H9 (cell line): ENCODE measurements around the gene BRS3. TPM values are rescaled to one million over a fixed set of nuclear protein-coding genes. Genes with fewer than 3 reads are reported as not detected.

Source experiments
- DNase-seq: peaks from one replicate; pipeline ENCODE4 v3.0.0-alpha.2; 2017
- H2AFZ ChIP-seq: one replicate; pipeline ENCODE4 v1.6.1; 2013; ENCODE audit warnings: mild to moderate bottlenecking, low read length, control low read depth, moderate library complexity
- H2AK5ac ChIP-seq: 2 replicates; pipeline ENCODE4 v1.6.1; 2013; ENCODE audit warnings: low read length, control low read depth, mixed read lengths; ENCODE audit not compliant: insufficient read length
- H2BK120ac ChIP-seq: one replicate; pipeline ENCODE4 v1.6.1; 2013; ENCODE audit warnings: low read depth, mild to moderate bottlenecking, low read length, control low read depth, inconsistent platforms; ENCODE audit not compliant: poor library complexity, severe bottlenecking
- H2BK12ac ChIP-seq: 2 replicates; pipeline ENCODE4 v1.6.1; 2013; ENCODE audit warnings: low read length, control low read depth, mixed read lengths, low read depth; ENCODE audit not compliant: insufficient read length
- H2BK15ac ChIP-seq: 2 replicates; pipeline ENCODE4 v1.6.1; 2013; ENCODE audit warnings: low read depth, low read length, control low read depth
- H2BK20ac ChIP-seq: one replicate; pipeline ENCODE4 v1.6.1; 2013; ENCODE audit warnings: low read depth, mild to moderate bottlenecking, low read length, control low read depth, inconsistent platforms; ENCODE audit not compliant: poor library complexity, severe bottlenecking
- H2BK5ac ChIP-seq: 2 replicates; pipeline ENCODE4 v1.6.1; 2013; ENCODE audit warnings: low read length, control low read depth, mixed read lengths; ENCODE audit not compliant: insufficient read length
- H3K14ac ChIP-seq: 2 replicates; pipeline ENCODE4 v1.6.1; 2013; ENCODE audit warnings: low read length, control low read depth; ENCODE audit not compliant: insufficient read depth
- H3K18ac ChIP-seq: 2 replicates; pipeline ENCODE4 v1.6.1; 2013; ENCODE audit warnings: low read depth, mild to moderate bottlenecking, mixed read lengths, low read length, control low read depth; ENCODE audit not compliant: insufficient read length
- H3K23ac ChIP-seq: 2 replicates; pipeline ENCODE4 v1.6.1; 2013; ENCODE audit warnings: low read length, control low read depth, mixed read lengths, low read depth; ENCODE audit not compliant: insufficient read length
- H3K23me2 ChIP-seq: 2 replicates; pipeline ENCODE4 v1.6.1; 2013; ENCODE audit warnings: low read depth, mild to moderate bottlenecking, mixed read lengths, low read length, control low read depth; ENCODE audit not compliant: insufficient read length, poor library complexity, severe bottlenecking
- H3K27ac ChIP-seq: 2 replicates; pipeline ENCODE4 v1.5.1; 2013; ENCODE audit warnings: low read length, control low read depth, mixed read lengths, low read depth; ENCODE audit not compliant: insufficient read length
- H3K27me3 ChIP-seq: 2 replicates; pipeline ENCODE4 v1.6.1; 2013; ENCODE audit warnings: low read length, control low read depth, inconsistent platforms; ENCODE audit not compliant: insufficient read depth
- H3K4ac ChIP-seq: 2 replicates; pipeline ENCODE4 v1.6.1; 2013; ENCODE audit warnings: low read depth, mild to moderate bottlenecking, control low read depth, inconsistent platforms, low read length, moderate library complexity
- H3K4me1 ChIP-seq: 2 replicates; pipeline ENCODE4 v1.6.1; 2013; ENCODE audit warnings: low read length, control low read depth, inconsistent platforms; ENCODE audit not compliant: insufficient read depth
- H3K4me2 ChIP-seq: 2 replicates; pipeline ENCODE4 v1.6.1; 2013; ENCODE audit warnings: low read length, control low read depth, mixed read lengths; ENCODE audit not compliant: insufficient read length, insufficient read depth
- H3K56ac ChIP-seq: 2 replicates; pipeline ENCODE4 v1.6.1; 2013; ENCODE audit warnings: low read depth, mild to moderate bottlenecking, mixed read lengths, low read length, control low read depth; ENCODE audit not compliant: insufficient read length
- H3K79me1 ChIP-seq: 2 replicates; pipeline ENCODE4 v1.6.1; 2013; ENCODE audit warnings: low read depth, mild to moderate bottlenecking, moderate library complexity, low read length, control low read depth, inconsistent platforms; ENCODE audit not compliant: insufficient read depth, poor library complexity, severe bottlenecking
- H3K79me2 ChIP-seq: 2 replicates; pipeline ENCODE4 v1.6.1; 2013; ENCODE audit warnings: low read length, control low read depth, inconsistent platforms; ENCODE audit not compliant: insufficient read depth
- H3K9ac ChIP-seq: 2 replicates; pipeline ENCODE4 v1.6.1; 2013; ENCODE audit warnings: low read length, control low read depth, mixed read lengths; ENCODE audit not compliant: insufficient read length; ENCODE audit errors: extremely low read depth
- H3K9me3 ChIP-seq: one replicate; pipeline ENCODE4 v1.6.1; 2013; ENCODE audit warnings: low read depth, low read length, inconsistent platforms; ENCODE audit not compliant: control insufficient read depth
- H3T11ph ChIP-seq: one replicate; pipeline ENCODE4 v1.6.1; 2013; ENCODE audit warnings: mild to moderate bottlenecking, low read length, control low read depth, inconsistent platforms
- H4K20me1 ChIP-seq: one replicate; pipeline ENCODE4 v1.6.1; 2013; ENCODE audit not compliant: control insufficient read depth, insufficient read length, insufficient read depth
- H4K5ac ChIP-seq: 2 replicates; pipeline ENCODE4 v1.6.1; 2013; ENCODE audit warnings: low read depth, mild to moderate bottlenecking, mixed read lengths, low read length, control low read depth; ENCODE audit not compliant: insufficient read length
- H4K8ac ChIP-seq: replicated peaks from 2 replicates; pipeline ENCODE4 v1.6.1; 2013; ENCODE audit warnings: low read length, control low read depth, mixed read lengths, low read depth; ENCODE audit not compliant: insufficient read length
- H4K91ac ChIP-seq: 2 replicates; pipeline ENCODE4 v1.6.1; 2013; ENCODE audit warnings: low read depth, mild to moderate bottlenecking, moderate library complexity, mixed read lengths, low read length, control low read depth; ENCODE audit not compliant: insufficient read length
- H3K27ac Mint-ChIP-seq, 3 experiments: 2 replicates in 2 of 3; 3 replicates in 1 of 3; pipeline ENCODE4 v1.8.0; 2020 to 2021; ENCODE audit warnings: mixed read lengths in 3 of 3, mild to moderate bottlenecking in 1 of 3, moderate library complexity in 1 of 3
- H3K27me3 Mint-ChIP-seq: 2 replicates; pipeline ENCODE4 v1.8.0; 2021; ENCODE audit warnings: low read depth, mild to moderate bottlenecking, moderate library complexity, mixed read lengths
- H3K36me3 Mint-ChIP-seq, 3 experiments: 2 replicates in 2 of 3; 3 replicates in 1 of 3; pipeline ENCODE4 v1.8.0; 2020 to 2021; ENCODE audit warnings: low read depth in 3 of 3, mixed read lengths in 3 of 3; ENCODE audit not compliant: insufficient read depth in 1 of 3
- H3K4me1 Mint-ChIP-seq, 2 experiments: 2 replicates each; pipeline ENCODE4 v1.8.0; 2020; ENCODE audit warnings: mixed read lengths in 2 of 2
- H3K4me3 Mint-ChIP-seq, 2 experiments: 2 replicates in 1 of 2; 3 replicates in 1 of 2; pipeline ENCODE4 v1.8.0; 2020 to 2021; ENCODE audit warnings: mild to moderate bottlenecking in 2 of 2, mixed read lengths in 2 of 2, moderate library complexity in 1 of 2
- H3K9me3 Mint-ChIP-seq, 2 experiments: 2 replicates in 1 of 2; 3 replicates in 1 of 2; pipeline ENCODE4 v1.8.0; 2020; ENCODE audit warnings: mild to moderate bottlenecking in 2 of 2, mixed read lengths in 2 of 2, moderate library complexity in 1 of 2
- WGBS: extraction: QIAGEN DNeasy Blood & Tissue Kit; methylation state at CpG from one replicate; pipeline ENCODE4 v1.1.7; 2013; ENCODE audit warnings: missing lambda C conversion rate, low lambda C conversion rate, mixed read lengths; ENCODE audit not compliant: insufficient read length; ENCODE audit errors: extremely low coverage; 5-methylcytosine and 5-hydroxymethylcytosine counted together
- total RNA-seq: library from RNA; stranded (reverse); gene quantifications from 2 replicates; pipeline ENCODE4 v1.2.1, GENCODE V29; 2021
- TF ChIP-seq, protein P1 (sequence below): fragments of 200-600 bp; sonication (generic); conservative IDR thresholded peaks from 3 replicates; pipeline ENCODE4 v1.8.0; 2021; ENCODE audit warnings: antibody characterized with exemption, mild to moderate bottlenecking

The BRS3 gene
- total RNA-seq, 1 experiment from 2014 or later, result not detected

DNA sequence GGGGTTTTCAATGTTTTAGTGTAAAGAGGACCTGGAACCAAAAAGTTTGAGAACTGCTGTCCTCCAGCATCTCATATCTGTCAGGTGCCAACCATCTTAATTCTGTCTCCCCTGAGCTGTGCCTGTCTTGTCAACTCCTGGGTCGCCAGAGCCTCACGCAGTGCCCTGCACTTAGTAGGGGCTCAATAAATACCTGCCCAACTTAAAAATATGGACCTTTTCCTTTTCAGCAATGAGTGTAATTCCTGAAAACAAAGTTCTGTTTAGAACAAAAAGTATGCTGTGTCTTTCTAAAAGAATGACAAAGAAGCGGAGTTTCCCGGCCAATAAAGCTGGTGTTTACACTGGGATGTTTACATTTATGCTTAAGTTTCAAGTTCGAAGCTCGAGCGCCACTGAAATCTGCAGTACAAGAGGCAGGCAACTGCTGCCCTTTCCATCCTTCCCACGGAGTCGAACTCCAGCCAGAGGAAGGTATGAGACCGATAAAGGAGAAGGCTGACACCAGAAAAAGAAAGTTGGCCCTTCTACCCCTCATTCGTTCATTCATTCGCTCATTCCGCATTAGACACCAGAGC, 8.5 kb downstream of the BRS3 start:
- H3K27ac Mint-ChIP-seq, result peak overlapping the region; percentile 83 to 96 (median 90); a peak in 6 of 7 replicates
- peaks cover 56 to 57% of the 10 kb centered on the region in 2 experiments for H3K9me3 Mint-ChIP-seq
- no peak overlapping the region for H2BK12ac ChIP-seq
- H3K14ac ChIP-seq, result no peak overlapping the region
- H3K23ac ChIP-seq, result no peak overlapping the region
- peaks cover 4 to 7% of the 10 kb centered on the region in 2 experiments; a peak in 3 of 4 replicates for H3K4me1 Mint-ChIP-seq
- H4K8ac ChIP-seq, result no peak overlapping the region
- H3K4me1 ChIP-seq, result no peaks in the 10 kb centered on the region
- no peak for DNase-seq
- H3K23me2 ChIP-seq, result peaks cover 6% of the 10 kb centered on the region
- H3K4me3 Mint-ChIP-seq, result peak overlapping the region; percentile 76 to 89
- no peak overlapping the region for H2BK5ac ChIP-seq
- H3K9ac ChIP-seq, result peak overlapping the region; percentile 66
- H3K4ac ChIP-seq, result no peak overlapping the region
- no peak overlapping the region for H3K56ac ChIP-seq
- no CpG with 5 or more reads among the region's 13 CpGs for WGBS
- no peak overlapping the region for H3T11ph ChIP-seq
- H3K27me3 Mint-ChIP-seq, result no peaks in the 10 kb centered on the region; the same call in 1 of the 2 replicates
- H3K79me2 ChIP-seq, result no peaks in the 10 kb centered on the region; the same call in 1 of the 2 replicates
- H2BK120ac ChIP-seq, result no peak overlapping the region
- no peak overlapping the region for H3K27ac ChIP-seq
- H4K91ac ChIP-seq, result no peak overlapping the region
- H2AFZ ChIP-seq, result no peak overlapping the region
- no peaks in the 10 kb centered on the region for H3K79me1 ChIP-seq
- H3K4me2 ChIP-seq, result peak overlapping the region; percentile 77
- peaks cover 39% of the 10 kb centered on the region for H3K9me3 ChIP-seq
- H3K18ac ChIP-seq, result no peak overlapping the region
- no peaks in the 10 kb centered on the region for H4K20me1 ChIP-seq
- TF ChIP-seq, protein P1, sequence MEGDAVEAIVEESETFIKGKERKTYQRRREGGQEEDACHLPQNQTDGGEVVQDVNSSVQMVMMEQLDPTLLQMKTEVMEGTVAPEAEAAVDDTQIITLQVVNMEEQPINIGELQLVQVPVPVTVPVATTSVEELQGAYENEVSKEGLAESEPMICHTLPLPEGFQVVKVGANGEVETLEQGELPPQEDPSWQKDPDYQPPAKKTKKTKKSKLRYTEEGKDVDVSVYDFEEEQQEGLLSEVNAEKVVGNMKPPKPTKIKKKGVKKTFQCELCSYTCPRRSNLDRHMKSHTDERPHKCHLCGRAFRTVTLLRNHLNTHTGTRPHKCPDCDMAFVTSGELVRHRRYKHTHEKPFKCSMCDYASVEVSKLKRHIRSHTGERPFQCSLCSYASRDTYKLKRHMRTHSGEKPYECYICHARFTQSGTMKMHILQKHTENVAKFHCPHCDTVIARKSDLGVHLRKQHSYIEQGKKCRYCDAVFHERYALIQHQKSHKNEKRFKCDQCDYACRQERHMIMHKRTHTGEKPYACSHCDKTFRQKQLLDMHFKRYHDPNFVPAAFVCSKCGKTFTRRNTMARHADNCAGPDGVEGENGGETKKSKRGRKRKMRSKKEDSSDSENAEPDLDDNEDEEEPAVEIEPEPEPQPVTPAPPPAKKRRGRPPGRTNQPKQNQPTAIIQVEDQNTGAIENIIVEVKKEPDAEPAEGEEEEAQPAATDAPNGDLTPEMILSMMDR, result no peak
- H3K36me3 Mint-ChIP-seq, result peaks cover 7 to 14% (median 8%) of the 10 kb centered on the region in 3 experiments
- H4K5ac ChIP-seq, result no peak overlapping the region
- no peak overlapping the region for H2AK5ac ChIP-seq
- no peaks in the 10 kb centered on the region for H3K27me3 ChIP-seq
- no peak overlapping the region for H2BK20ac ChIP-seq
- H2BK15ac ChIP-seq, result no peak overlapping the region
